ENCODE measurements around the gene CLDN4.
A peak's percentile ranks its signal among the peaks of the same experiment; 100 is the strongest.
"Not testable (repeated sequence)": the region's sequence is repeated elsewhere in the genome, so short reads cannot be mapped to it uniquely, and the experiment has no call there.

Gene CLDN4

DNA sequence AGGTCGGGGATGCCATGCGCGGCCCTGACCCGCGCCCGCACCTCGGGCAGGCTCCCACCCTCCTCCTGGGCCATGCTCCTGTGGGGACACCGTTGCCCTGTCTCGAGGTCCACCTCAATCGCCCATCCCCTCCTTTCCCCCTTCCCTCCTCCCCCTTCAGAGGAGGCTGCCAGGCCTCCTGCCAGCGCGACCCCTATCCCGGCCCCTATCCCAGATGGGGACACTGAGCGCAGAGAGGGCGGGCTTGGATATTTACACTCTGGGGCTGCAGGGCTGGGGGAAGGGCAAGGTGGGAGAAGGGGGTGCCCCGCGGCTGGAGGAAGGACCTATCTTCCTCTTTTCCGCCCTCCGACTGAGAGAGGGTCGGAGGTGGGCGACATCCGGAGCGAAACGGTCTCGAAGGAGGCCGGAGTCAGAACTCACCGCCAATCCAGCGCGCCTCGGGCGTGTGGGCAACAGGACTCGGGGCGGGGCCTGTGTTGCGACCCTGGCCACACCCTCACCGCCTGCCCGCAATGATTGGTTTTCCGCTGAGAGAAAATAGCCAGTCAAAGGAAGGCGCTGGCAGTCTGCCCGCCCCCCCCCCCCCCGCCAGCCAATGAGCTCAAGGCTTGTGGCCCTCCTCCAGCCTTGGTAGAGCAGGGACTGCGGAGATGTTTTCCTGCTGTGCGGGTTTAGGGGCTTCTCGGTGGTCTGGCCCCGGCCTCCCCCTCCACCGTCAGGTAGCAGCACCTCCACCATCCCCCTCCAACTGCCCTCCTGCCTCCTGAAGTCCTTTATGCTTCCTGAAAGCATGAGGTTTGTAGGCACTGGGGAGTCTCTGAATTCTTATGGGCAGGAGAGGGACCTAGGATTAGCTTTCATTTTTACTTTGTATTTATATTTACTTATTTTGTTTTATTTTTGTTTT, 11.5 kb downstream of the CLDN4 start, which contains the start of gene METTL27:
Gene METTL27, minus strand, starts transcription at position 450 of the 910 bp plus-strand sequence. Its CDS starts 376 bp downstream, at position 74.
- peak; percentile 80 to 90 (median 80) for DNase-seq (ENCODE audit: low read depth in 3 of 3)

DNA sequence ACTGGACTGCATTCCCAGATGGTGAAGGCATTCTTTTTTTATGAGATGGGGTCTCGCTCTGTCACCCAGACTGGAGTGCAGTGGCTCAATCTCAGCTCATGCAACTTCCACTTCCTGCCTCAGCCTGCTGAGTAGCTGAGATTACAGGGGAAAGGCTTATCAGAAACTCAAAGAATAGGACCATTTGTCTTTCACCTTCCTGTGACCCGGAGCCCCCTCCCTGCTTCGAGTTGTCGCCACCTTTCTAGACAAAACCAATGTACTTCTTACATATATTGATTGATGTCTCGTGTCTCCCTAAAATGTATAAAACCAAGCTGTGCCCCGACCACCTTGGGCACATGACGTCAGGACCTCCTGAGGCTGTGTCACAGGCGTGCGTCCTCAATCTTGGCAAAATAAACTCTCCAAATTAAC, 13.3 kb downstream of the CLDN4 start:
- no peak for DNase-seq (ENCODE audit: low read depth in 3 of 3)

DNA sequence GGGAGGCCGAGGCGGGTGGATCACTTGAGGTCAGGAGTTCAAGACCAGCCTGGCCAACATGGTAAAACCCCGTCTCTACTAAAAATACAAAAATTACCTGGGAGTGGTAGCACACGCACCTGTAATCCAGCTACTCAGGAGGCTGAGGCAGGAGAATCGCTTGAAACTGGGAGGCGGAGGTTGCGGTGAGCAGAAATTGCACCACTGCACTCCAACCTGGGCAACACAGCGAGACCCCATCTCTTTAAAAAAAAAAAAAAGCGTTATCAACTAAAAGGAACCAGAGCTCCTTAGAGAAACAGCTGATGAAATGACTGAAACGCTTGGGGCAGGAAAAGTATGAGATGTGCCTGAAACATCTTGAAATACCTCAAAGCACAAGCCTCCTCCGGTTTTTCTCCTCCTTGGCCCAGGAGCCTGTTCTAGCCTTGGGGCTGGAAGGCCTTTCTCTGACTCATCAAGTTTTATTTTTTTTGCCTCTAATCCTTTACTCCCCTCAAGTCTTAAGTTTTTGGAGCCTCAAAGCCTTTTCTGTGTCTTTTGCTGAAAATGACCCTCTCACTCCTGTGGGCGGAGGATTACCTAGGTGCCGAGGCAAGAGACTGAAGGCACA, 14.2 kb downstream of the CLDN4 start:
- no peak for DNase-seq (ENCODE audit: low read depth in 3 of 3)

DNA sequence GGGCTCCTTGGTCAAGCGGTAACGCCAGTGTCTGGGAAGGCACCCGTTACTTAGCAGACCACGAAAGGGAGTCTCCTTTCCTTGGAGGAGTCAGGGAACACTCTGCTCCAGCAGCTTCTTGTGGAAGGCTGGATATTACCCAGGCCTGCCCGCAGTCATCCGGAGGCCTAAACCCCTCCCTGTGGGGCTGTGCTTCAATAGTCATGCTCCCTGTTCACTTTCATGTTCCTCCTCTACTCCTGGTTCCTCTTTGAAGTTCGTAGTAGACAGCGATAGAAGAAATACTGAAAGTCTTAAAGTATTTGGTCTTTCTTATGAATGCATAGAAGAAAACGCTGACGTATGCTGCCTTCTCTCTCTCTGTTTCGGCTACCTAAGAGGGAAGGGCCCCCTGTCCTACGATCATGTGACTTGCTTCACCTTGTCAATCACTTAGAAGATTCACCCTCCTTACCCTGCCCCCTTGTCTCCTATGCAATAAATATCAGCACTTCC, 15.0 kb downstream of the CLDN4 start:
- DNase-seq (ENCODE audit: low read depth in 3 of 3): not testable (repeated sequence)

DNA sequence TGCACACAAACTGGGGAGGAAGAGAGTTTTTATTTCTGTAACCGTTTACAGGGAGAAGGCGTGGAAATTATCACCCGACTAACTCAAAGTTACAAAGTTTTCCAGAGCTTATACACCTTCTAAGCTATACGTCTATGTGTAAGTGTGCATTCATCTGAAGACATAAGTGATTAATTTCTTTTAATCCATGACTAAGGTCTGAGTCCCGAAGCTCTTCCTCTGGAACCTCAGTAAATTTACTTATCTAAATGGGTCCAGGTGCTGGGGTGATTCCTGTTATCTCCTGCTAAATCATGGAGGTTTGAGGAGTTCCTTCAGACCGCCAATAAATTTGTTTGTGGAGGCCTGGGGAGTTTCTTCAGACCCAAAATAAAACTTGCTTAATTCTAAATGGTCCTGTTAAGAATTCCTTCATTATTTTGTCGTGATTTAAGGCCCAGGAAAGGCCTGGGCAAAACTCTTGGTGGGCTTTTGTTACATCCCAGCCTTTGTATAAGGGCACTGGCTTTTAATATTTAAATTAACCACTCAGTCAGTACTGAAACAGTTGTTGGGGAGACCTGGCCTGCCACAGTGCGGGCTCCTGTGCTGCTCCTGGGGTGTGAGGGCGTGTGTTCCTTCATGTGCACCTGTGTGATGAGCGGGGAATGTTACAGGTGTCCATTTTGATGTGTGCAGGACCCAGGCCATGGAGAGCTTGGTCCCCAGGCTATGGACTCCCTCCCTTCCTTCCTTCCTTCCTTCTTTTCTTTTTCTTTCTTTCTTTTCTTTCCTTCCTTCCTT, 17.3 kb downstream of the CLDN4 start:
- DNase-seq (ENCODE audit: low read depth in 3 of 3): no peak

DNA sequence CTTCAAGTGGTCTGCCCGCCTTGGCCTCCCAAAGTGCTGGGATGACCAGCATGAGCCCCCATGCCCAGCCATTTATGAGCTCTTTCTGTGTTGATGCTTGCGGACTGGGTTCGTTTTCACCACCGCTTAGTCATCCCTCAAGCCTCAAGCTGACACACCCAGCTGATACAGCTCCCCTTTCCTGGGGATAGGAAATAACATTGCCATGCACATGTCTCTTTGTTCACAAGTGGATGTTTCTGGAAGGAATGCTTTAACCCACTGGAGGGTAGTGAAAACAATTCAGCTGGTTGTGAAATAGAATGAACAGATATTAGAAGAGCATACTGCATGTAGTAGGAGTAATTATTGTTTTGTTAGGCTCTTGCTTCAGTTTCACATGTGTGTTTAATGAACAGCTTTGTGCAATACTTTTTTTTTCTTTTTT, 20.0 kb downstream of the CLDN4 start:
- DNase-seq (ENCODE audit: low read depth in 3 of 3): no peak

DNA sequence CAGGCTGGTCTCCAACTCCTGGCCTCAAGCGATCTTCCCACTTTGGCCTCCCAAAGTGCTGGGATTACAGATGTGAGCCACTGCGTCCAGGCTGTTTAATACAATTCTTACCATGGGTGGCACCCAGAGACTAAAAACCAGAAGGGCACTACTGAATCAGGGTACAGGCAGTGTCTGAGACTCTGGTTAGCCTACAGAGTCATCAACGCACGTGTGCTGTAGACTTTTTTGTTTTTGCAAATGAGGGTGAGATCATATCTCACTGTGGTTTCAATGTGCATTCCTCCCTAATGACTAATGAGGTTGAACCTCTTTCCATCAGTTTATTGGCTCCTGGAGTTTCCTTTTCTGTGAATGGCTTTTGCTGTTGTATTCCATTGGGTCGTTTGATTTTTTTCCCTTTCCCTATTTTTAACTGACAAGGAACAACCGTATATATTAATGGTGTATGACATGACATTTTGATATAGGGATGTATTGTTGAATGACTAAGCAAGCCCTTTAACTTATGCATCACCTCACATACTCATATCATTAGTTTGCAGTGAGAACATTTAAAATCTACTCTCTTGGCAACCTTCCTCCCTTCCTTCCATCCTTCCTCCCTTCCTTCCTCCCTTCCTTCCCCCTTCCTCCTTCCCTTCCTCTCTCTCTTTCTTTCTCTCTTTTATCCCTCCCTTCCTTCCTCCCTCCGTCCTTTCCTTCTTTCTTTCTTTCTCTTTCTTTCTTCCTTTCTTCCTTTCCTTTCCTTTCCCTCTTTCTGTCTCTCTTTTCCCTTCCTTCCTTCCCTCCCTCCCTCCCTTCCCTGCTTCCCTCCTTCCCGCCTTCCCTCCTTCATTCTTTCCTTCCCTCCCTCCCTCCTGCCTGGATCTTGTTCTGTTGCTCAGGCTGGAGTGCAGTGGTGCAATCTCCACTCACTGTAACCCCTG, 20.9 kb downstream of the CLDN4 start:
- DNase-seq (ENCODE audit: low read depth in 3 of 3): peak in 2 of 3 experiments; percentile 22 to 24

DNA sequence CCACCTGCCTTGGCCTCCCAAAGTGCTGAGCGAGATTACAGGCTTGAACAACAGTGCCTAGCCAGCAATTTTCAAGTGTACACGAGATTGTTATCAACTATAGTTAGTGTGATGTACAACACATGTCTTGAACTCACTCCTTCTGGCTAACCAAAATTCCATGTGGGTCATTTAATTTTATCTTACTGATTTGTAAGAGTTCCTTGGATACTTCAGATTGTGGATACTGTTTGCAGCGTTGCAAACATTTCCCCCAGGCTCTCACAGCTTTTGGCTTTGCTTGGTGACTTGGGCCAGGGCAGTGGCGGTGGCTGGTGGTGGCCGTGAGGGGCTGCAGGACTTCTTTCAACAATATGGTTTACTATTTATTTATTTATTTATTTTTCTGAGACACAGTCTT, 21.7 kb downstream of the CLDN4 start:
- DNase-seq (ENCODE audit: low read depth in 3 of 3): no peak

DNA sequence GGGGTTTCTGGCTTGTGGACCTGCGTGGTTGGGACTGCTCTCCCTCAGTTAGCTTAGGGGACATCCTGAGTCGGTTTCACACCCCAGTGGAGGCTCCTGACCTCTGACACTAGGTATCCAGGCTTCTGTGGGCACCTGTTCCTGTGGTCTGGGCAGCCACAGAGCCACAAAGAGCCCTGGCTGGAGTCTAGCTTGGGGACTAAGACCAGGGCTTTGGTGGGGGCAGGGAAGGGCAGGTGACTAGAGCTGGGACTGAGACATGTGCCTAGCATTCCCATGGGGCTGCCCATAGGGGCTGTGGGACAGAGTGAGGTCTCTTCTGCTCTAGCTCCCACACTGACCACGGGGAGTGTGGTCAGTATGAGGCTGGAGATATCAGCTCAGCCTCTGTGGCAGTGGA, 26.1 kb downstream of the CLDN4 start:
- no peak for DNase-seq (ENCODE audit: low read depth in 3 of 3)

DNA sequence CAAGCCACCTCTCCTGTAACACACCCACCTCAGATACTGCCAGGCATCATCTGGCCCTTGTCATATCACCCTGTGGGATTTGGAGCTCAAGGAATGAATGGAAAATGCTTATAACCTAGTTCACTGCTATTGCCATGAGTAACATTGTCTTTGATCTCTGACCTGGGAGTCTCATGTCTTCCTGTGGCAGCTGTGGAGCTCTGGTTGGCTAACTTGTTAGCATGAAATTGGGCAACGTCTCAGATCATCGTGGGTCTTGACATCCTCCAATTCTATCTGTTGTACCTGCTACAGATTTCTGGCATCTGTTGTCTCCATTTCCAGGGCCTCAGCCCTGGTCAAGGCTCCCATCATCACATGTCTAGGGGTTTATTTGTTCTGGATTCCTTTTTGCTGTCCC, 28.0 kb downstream of the CLDN4 start:
- DNase-seq (ENCODE audit: low read depth in 3 of 3): no peak

DNA sequence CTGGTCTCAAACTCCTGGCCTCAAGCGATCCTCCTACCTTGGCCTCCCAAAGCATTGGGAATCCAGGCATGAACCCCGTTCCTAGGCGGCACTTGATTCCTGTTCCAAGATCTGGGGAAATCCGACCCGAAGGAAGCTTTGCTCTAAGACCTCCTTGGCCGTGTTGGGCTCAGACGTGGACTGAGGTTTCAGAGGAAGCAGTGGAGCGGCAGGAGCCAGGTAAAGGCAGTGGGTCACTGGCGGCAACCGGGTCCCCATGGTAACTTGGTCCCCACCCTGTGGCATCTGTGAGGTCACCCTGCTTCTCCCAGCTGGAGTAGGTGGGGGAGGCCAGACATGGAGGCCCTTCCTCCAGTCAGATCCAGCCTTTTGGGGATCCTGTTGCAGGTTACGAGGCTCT, 30.1 kb downstream of the CLDN4 start, which contains the start of gene TMEM270:
Gene TMEM270, plus strand, starts transcription at position 301 of the 400 bp plus-strand sequence. Its CDS starts 36 bp downstream, at position 337.
- no peak for DNase-seq (ENCODE audit: low read depth in 3 of 3)

DNA sequence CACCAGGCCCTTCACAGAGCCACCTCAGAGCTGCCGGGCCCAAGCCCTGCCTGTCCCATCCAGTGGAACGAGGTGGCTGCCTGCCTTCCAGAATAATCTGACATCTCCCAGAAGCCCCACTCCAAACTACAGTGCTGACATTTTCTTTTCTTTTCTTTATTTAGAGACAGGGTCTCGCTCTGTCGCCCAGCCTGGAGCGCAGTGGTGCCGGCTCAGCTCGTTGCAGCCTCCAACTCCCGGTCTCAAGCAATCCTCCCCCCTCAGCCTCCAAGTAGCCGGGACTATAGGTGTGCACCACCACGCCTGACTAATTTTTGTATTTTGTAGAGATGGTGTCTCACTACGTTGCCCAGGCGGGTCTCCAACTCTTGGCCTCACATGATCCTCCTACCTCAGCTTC, 30.5 kb downstream of the CLDN4 start:
- no peak for DNase-seq (ENCODE audit: low read depth in 3 of 3)

DNA sequence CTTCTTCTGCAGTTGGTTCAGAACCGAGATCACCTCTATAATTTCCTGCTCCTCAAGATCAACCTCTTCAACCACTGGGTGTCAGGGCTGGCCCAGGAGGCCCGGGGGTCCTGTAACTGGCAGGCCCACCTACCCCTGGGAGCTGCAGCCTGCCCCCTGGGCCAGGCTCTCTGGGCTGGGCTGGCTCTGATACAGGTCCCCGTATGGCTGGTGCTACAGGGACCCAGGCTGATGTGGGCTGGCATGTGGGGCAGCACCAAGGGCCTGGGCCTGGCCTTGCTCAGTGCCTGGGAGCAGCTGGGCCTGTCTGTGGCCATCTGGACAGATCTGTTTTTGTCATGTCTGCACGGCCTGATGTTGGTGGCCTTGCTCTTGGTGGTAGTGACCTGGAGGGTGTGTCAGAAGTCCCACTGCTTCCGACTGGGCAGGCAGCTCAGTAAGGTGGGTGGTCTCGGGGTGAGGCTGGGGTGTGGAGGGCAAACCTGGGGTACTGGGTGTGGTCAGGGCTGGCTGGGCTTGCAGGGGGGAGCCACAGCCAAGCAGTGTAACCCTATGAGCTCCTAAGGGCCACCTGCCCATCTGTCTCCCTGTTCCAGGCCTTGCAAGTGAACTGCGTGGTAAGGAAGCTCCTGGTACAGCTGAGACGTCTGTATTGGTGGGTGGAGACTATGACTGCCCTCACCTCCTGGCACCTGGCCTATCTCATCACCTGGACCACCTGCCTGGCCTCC, 34.4 kb downstream of the CLDN4 start:
- no peak for DNase-seq (ENCODE audit: low read depth in 3 of 3)

DNA sequence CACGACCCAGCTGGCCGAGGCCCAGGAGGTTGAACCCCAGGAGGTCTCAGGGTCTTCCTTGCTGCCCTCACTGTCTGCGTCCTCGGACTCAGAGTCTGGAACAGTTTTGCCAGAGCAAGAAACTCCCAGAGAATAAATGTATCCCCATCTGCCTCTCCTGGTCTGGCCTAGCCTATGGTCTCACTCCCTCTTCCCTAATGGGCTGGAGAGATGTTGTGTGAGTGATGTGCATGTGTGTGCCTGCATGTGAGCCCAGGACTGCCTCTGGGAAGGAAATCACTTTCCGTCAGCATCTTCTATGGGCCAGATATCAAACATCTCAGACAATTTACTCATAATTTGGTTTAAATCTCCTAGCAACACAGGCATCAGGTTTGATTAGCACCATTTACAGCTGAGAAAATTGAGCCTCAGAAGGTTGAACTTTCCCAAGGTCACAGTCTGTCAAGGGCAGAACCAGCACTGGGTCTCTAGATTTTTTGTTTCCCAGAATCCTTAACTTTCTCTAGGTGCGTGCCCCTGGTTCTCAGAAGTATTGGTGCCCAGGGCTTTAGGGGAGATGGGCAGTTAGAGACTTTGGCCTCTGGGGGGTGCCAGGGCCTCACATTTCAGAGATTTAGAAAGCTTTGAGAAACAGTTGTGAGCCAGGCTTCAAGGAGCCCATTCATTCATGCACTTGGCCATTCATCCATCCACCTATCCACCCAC, 35.1 kb downstream of the CLDN4 start:
- DNase-seq (ENCODE audit: low read depth in 3 of 3): no peak

DNA sequence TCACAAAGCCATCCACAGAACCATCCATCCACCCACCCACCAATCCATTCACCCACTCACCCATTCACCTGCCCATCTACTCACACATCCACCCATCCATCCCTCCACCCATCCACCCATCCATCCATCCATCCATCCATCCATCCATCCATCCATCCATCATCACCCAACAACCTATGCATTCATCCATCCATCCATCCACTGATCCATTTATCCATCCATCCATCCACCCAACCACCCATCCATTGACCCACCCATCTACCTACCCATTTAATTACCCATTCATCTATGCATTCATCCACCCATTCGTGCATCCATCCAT, 35.6 kb downstream of the CLDN4 start:
- DNase-seq (ENCODE audit: low read depth in 3 of 3): no peak

DNA sequence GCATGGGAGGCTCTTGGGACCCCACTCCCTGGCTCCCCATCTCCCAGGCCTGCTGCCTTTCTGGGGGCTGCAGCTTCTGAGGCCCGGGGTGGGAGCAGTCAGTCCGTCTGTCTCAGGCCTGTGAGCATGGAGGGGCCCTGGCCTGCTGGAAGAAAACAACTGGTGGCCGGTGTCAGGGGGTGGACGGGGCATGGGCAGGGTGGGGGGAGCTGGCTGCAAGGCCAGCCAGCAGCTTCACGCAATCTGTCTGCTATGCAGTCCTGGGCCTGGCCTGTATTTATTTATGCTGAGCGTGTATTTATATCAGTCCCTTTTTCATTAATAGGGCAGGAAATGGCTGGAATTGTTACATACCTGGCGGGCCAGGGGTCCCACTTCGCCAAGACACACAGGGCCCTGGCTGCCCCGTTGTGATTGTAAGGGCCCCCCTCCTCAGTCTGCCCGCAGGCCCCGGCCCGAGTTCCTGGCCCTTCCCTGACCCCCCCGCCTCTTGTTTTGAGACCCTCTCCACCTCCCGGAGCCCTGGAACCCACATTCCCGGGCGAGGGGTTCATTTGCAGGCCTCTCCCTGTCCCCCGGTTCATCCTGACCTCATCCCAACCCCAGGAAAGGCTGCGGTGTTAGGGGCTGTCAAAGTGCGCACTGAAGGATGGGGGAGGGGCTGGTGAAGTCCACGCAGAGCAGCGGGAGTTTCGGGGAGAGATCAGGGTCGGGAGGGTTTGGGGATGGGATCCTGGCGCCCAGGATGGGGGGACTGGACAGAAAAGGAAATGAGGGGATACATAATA, 38.4 kb downstream of the CLDN4 start:
- no peak for DNase-seq (ENCODE audit: low read depth in 3 of 3)

DNA sequence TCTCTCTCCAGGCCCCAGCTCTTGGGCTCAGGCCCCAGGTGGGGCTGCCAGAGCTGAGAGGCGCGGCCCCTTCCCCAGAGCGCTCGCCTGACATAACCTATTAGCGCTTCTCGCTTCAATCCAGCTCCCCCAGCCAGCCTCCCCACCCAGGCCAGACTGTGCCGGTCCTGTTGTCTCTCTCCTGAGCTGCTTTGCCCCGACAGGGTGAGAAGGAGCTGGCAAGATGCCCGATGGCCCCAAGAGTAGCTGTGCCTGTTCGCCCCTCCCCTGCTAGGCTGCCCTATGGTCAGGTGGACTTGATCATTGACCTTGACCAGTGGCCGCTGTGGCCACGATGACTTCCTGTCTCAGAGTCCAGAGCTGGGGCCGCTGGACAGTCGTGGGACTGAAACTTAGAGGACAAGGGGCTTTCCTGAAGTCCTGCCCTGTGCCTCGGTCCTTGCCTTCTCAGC, 39.3 kb downstream of the CLDN4 start:
- DNase-seq (ENCODE audit: low read depth in 3 of 3): no peak

DNA sequence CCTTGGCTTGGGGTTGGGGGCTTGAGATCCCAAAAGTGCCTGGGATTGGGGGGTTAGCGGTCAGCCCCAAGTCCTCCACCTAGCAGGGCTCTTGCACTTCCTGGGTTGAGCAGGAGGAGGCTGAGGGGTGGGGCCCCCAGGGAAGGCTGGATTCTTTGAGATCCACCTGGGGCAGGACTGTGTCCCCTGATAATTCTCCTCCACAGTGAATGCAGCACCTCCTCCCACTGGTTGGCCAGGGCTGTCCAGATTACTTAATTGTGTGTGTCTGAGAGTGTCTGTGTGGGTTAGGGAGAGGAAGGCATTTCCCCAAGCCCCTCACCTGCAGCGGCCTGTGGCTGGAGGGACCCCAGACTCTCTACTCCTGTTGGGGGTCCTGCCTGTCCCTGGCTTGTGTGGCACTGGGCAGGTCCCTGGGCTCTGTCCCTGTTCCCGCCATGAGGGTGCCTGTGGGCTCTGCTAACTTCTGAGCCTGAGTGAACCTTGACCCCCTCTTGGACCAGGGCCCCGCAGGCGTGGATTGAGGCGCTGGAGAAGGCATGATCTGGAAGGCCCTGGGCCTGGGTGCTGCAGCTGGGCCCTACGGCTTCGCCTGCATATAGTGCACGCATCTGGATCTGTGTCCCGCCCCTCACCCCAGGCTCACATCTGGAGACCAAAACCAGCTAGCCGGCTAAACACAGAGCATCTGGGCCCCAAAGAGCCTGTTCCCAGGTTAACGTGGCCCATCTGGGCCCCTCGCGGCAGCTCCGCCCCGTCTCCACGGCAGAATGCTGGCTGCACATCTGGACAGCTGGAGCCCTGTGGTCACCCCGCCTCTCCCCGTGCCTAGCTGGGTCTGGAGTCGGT, 40.6 kb downstream of the CLDN4 start:
- no peak for DNase-seq (ENCODE audit: low read depth in 3 of 3)
